IMR-90 (cell line): ENCODE results near the gene NPC1. TPM values are rescaled to one million over a fixed set of nuclear protein-coding genes. Genes with fewer than 3 reads are reported as not detected.

Source experiments
- ATAC-seq: fragments of 200-7000 bp; cut with Tn5 transposase; 2 replicates; pipeline ENCODE4 v1.9.1; 2020; ENCODE audit warnings: low read depth, mild to moderate bottlenecking, moderate library complexity
- BruUV-seq: library from RNA; stranded (reverse); fragments of 400-500 nt; replicated peaks from 2 replicates; lab custom pipeline; 2021; lab: Mats Ljungman, UMichigan
- CTCF ChIA-PET: fragments of 300-600 bp; formaldehyde crosslinking; extraction: SDS; loops from one replicate; lab custom pipeline; 2021; ENCODE audit warnings: antibody characterized with exemption; lab: Yijun Ruan, JAX
- POLR2A ChIA-PET: fragments of 300-600 bp; sonication (Branson Sonifier 250); formaldehyde crosslinking; loops from one replicate; lab custom pipeline; 2022; ENCODE audit warnings: antibody characterized with exemption; ENCODE audit not compliant: unreplicated experiment; lab: Charles Lee
- DNase-seq: peaks from one replicate; pipeline ENCODE4 v3.0.0; 2013
- H2AFZ ChIP-seq: replicated peaks from 2 replicates; pipeline ENCODE3; 2013; ENCODE audit warnings: low read length, mild to moderate bottlenecking; ENCODE audit not compliant: poor library complexity
- H2AK5ac ChIP-seq: 2 replicates; pipeline ENCODE4 v1.6.1; 2013; ENCODE audit warnings: low read depth, low read length, inconsistent platforms
- H2AK9ac ChIP-seq: replicated peaks from 2 replicates; pipeline ENCODE3; 2013; ENCODE audit warnings: mild to moderate bottlenecking, low read depth, low read length, moderate library complexity; ENCODE audit not compliant: poor library complexity
- H2BK120ac ChIP-seq: 2 replicates; pipeline ENCODE4 v1.6.1; 2013; ENCODE audit warnings: low read depth, low read length, inconsistent platforms
- H2BK15ac ChIP-seq: 3 replicates; pipeline ENCODE4 v1.6.1; 2013; ENCODE audit warnings: low read depth, low read length, inconsistent platforms
- H2BK20ac ChIP-seq: 2 replicates; pipeline ENCODE4 v1.6.1; 2013; ENCODE audit warnings: low read depth, mild to moderate bottlenecking, inconsistent platforms, low read length, moderate library complexity
- H2BK5ac ChIP-seq: 2 replicates; pipeline ENCODE4 v1.6.1; 2013; ENCODE audit warnings: mild to moderate bottlenecking, low read depth, low read length, inconsistent platforms; ENCODE audit not compliant: poor library complexity, severe bottlenecking
- H3K14ac ChIP-seq: replicated peaks from 2 replicates; pipeline ENCODE4 v1.6.1; 2013; ENCODE audit warnings: low read depth, low read length, inconsistent platforms
- H3K18ac ChIP-seq: 2 replicates; pipeline ENCODE4 v1.6.1; 2013; ENCODE audit warnings: low read depth, low read length, control low read depth
- H3K23ac ChIP-seq: 2 replicates; pipeline ENCODE4 v1.6.1; 2013; ENCODE audit warnings: low read depth, low read length, inconsistent platforms
- H3K27ac ChIP-seq: 2 replicates; pipeline ENCODE4 v1.5.1; 2013; ENCODE audit warnings: mild to moderate bottlenecking, control low read depth, low read length; ENCODE audit not compliant: insufficient read depth
- H3K27me3 ChIP-seq: 2 replicates; pipeline ENCODE4 v1.6.1; 2013; ENCODE audit warnings: low read length; ENCODE audit not compliant: control insufficient read depth, insufficient read depth
- H3K36me3 ChIP-seq: 2 replicates; pipeline ENCODE4 v1.6.1; 2013; ENCODE audit warnings: low read length, mixed read lengths; ENCODE audit not compliant: control insufficient read depth, insufficient read depth
- H3K4ac ChIP-seq: 2 replicates; pipeline ENCODE4 v1.6.1; 2013; ENCODE audit warnings: low read depth, low read length, inconsistent platforms
- H3K4me1 ChIP-seq: 2 replicates; pipeline ENCODE4 v1.6.1; 2013; ENCODE audit warnings: low read length, mixed read lengths; ENCODE audit not compliant: control insufficient read depth, insufficient read depth
- H3K4me2 ChIP-seq: 2 replicates; pipeline ENCODE4 v1.6.1; 2013; ENCODE audit warnings: low read depth, mild to moderate bottlenecking, control low read depth, low read length, moderate library complexity
- H3K4me3 ChIP-seq: 2 replicates; pipeline ENCODE4 v1.5.1; 2013; ENCODE audit warnings: low read depth, mild to moderate bottlenecking, control low read depth, low read length, moderate library complexity; ENCODE audit not compliant: insufficient read depth
- H3K56ac ChIP-seq: 2 replicates; pipeline ENCODE4 v1.6.1; 2013; ENCODE audit warnings: low read length, inconsistent platforms; ENCODE audit not compliant: insufficient read depth; ENCODE audit errors: extremely low read depth
- H3K79me1 ChIP-seq, 2 experiments: 2 replicates each; pipeline ENCODE4 v1.6.1; 2013; ENCODE audit warnings: low read length in 2 of 2, inconsistent platforms in 1 of 2, low read depth in 1 of 2
- H3K9ac ChIP-seq: 2 replicates; pipeline ENCODE4 v1.6.1; 2013; ENCODE audit warnings: low read depth, low read length, control low read depth
- H3K9me1 ChIP-seq: 2 replicates; pipeline ENCODE4 v1.6.1; 2013; ENCODE audit warnings: low read length, inconsistent platforms; ENCODE audit not compliant: insufficient read depth
- H3K9me3 ChIP-seq: 2 replicates; pipeline ENCODE4 v1.6.1; 2013; ENCODE audit warnings: low read length; ENCODE audit not compliant: control insufficient read depth, insufficient read depth
- H4K20me1 ChIP-seq: 2 replicates; pipeline ENCODE4 v1.6.1; 2013; ENCODE audit warnings: low read length, inconsistent platforms; ENCODE audit not compliant: insufficient read depth
- H4K5ac ChIP-seq: 2 replicates; pipeline ENCODE4 v1.6.1; 2013; ENCODE audit warnings: mild to moderate bottlenecking, low read depth, low read length, control low read depth
- H4K8ac ChIP-seq, 2 experiments: 2 replicates each; pipeline ENCODE4 v1.6.1; 2013; ENCODE audit warnings: low read depth in 2 of 2, low read length in 2 of 2, control low read depth in 1 of 2, inconsistent platforms in 1 of 2
- H4K91ac ChIP-seq: 2 replicates; pipeline ENCODE4 v1.6.1; 2013; ENCODE audit warnings: low read depth, low read length, inconsistent platforms; ENCODE audit not compliant: insufficient read depth
- BHLHE40 ChIP-seq: fragments of 150-350 bp; IDR thresholded peaks from 2 replicates; pipeline ENCODE4 v1.6.1; 2016; ENCODE audit warnings: mild to moderate bottlenecking, low read depth, low read length
- CEBPB ChIP-seq: IDR thresholded peaks from 2 replicates; pipeline ENCODE4 v1.6.1; 2012; ENCODE audit warnings: low read depth, low read length, improper control_type of control experiment
- CHD1 ChIP-seq: IDR thresholded peaks from 2 replicates; pipeline ENCODE4 v1.6.1; 2012; ENCODE audit warnings: low read depth, low read length, improper control_type of control experiment
- FOS ChIP-seq: fragments of 150-350 bp; IDR thresholded peaks from 2 replicates; pipeline ENCODE4 v1.6.1; 2016; ENCODE audit warnings: low read depth, low read length
- MAFK ChIP-seq: IDR thresholded peaks from 2 replicates; pipeline ENCODE4 v1.6.1; 2012; ENCODE audit warnings: low read depth, low read length, improper control_type of control experiment
- MAZ ChIP-seq: IDR thresholded peaks from 2 replicates; pipeline ENCODE4 v1.6.1; 2012; ENCODE audit warnings: low read depth, mild to moderate bottlenecking, low read length, improper control_type of control experiment, moderate library complexity, borderline replicate concordance
- MXI1 ChIP-seq: IDR thresholded peaks from 2 replicates; pipeline ENCODE4 v1.6.1; 2012; ENCODE audit warnings: low read depth, mild to moderate bottlenecking, low read length, moderate library complexity, borderline replicate concordance
- NFE2L2 ChIP-seq: fragments of 150-350 bp; IDR thresholded peaks from 2 replicates; pipeline ENCODE4 v1.6.1; 2016; ENCODE audit warnings: low read depth, mild to moderate bottlenecking, low read length
- POLR2A ChIP-seq: IDR thresholded peaks from 2 replicates; pipeline ENCODE4 v1.6.1; 2012; ENCODE audit warnings: mild to moderate bottlenecking, low read depth, low read length
- RAD21 ChIP-seq: IDR thresholded peaks from 2 replicates; pipeline ENCODE4 v1.6.1; 2012; ENCODE audit warnings: low read length, improper control_type of control experiment
- RCOR1 ChIP-seq: IDR thresholded peaks from 2 replicates; pipeline ENCODE4 v1.6.1; 2012; ENCODE audit warnings: mild to moderate bottlenecking, low read length, improper control_type of control experiment; ENCODE audit not compliant: insufficient replicate concordance
- RFX5 ChIP-seq: IDR thresholded peaks from 2 replicates; pipeline ENCODE4 v1.8.0; 2012; ENCODE audit warnings: low read depth, mild to moderate bottlenecking, low read length, moderate library complexity
- SMC3 ChIP-seq: fragments of 150-350 bp; IDR thresholded peaks from 2 replicates; pipeline ENCODE4 v1.6.1; 2016; ENCODE audit warnings: low read depth, mild to moderate bottlenecking, antibody characterized with exemption, low read length, moderate library complexity
- WGBS, 2 experiments: methylation state at CpG; one replicate each; pipeline versions ENCODE4 v1.1.5 to v1.1.7; 2013; ENCODE audit warnings: missing lambda C conversion rate in 2 of 2; ENCODE audit not compliant: insufficient read length in 1 of 2; ENCODE audit errors: extremely low coverage in 2 of 2; 5-methylcytosine and 5-hydroxymethylcytosine counted together
- dilution Hi-C: fragments of 300-500 bp; cut with HindIII; formaldehyde crosslinking; loops from one replicate; pipeline ENCODE4 v1.14.3; 2018; ENCODE audit warnings: low sequenced_read_pairs; ENCODE audit not compliant: unreplicated experiment
- in situ Hi-C: fragments of 300-500 bp; cut with MboI; formaldehyde crosslinking; loops from 3 replicates; pipeline ENCODE4 v1.14.3; 2019; ENCODE audit warnings: low sequenced_read_pairs, inconsistent platforms, mixed read lengths
- intact Hi-C: fragments of 100-400 bp; cut with micrococcal nuclease; formaldehyde crosslinking; loops from 2 replicates; pipeline ENCODE4 v1.10.0; 2022
- polyA plus RNA-seq, 3 experiments: library from polyadenylated mRNA; depleted of rRNA; stranded (reverse); fragments of >200 nt; gene quantifications; 2 replicates each; pipeline ENCODE4 v1.2.3, GENCODE V29; 2012; ENCODE audit warnings: low replicate concordance in 1 of 3
- total RNA-seq: library from RNA; depleted of rRNA; stranded (reverse); fragments of >200 nt; gene quantifications from 2 replicates; pipeline ENCODE4 v1.2.3, GENCODE V29; 2012
- TF ChIP-seq, protein P1 (sequence below): fragments of 150-350 bp; IDR thresholded peaks from 2 replicates; pipeline ENCODE4 v1.6.1; 2017; ENCODE audit warnings: mild to moderate bottlenecking, antibody characterized with exemption, low read length, low read depth
- TF ChIP-seq, protein P2 (sequence below): conservative IDR thresholded peaks from 2 replicates; pipeline ENCODE4 v1.5.1; 2012; ENCODE audit warnings: mild to moderate bottlenecking, low read depth, low read length, improper control_type of control experiment
- TF ChIP-seq, protein P3 (sequence below): fragments of 150-350 bp; IDR thresholded peaks from 2 replicates; pipeline ENCODE4 v1.6.1; 2016; ENCODE audit warnings: low read depth, mild to moderate bottlenecking, low read length, moderate library complexity, borderline replicate concordance

Gene NPC1
- total and polyA plus RNA-seq, 2 of the 4 experiments (the other 2 are of a cell fraction) = 7.5 to 7.9 TPM

DNA sequence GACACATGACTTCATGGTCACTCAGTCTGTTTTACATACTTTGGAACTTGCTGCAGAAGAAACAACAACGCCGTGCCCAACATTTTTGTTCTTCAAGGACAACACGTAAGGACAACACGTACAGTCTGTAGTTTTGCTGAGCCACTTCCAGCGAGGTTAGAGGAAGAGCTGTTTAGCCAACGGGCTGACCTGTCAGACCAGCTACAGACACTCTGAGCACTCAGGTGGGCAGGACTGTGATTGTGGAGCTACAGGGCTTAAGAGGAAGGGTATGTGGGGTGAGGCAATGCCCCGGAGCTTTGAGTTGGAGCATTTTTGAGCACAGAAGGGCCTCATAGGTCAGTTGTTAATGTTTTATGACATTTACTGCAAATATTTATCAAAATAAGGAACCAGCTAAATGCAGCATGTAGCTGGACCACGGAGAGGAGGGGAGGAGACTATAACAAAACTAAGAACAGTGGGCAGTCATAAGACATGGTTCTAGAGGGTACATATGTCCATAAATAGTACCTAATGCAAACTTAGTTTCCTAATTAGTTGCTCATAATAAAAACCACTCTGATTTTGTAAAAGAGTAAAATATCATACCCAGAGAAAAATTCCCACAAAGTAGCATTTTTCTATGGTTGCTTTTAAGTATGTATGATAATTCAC is 26.3 kb upstream of the NPC1 start:
- Histone ChIP-seq H3K18ac (no peak overlapping the region), H3K9ac (no peak overlapping the region), H3K36me3 (no peaks in the 10 kb centered on the region), H2AFZ (no peak overlapping the region), H3K4ac (no peak overlapping the region), H3K56ac (no peak overlapping the region), H3K23ac (no peak overlapping the region), H2BK15ac (no peak overlapping the region), H3K4me3 (no peak overlapping the region), H3K9me3 (no peaks in the 10 kb centered on the region), H4K5ac (no peak overlapping the region), H3K4me2 (no peak overlapping the region), H2BK20ac (no peak overlapping the region), H4K91ac (no peak overlapping the region; the same call in 1 of the 2 replicates), H3K4me1 (peaks cover 8% of the 10 kb centered on the region), H4K20me1 (no peaks in the 10 kb centered on the region), H2BK120ac (no peak overlapping the region), H2AK5ac (no peak overlapping the region), H3K14ac (no peak overlapping the region), H3K27ac (no peak overlapping the region), H4K8ac (no peak overlapping the region), H3K9me1 (no peaks in the 10 kb centered on the region), H2BK5ac (no peak overlapping the region), H3K27me3 (peaks cover 4% of the 10 kb centered on the region; the same call in 1 of the 2 replicates), H2AK9ac (no peak overlapping the region), H3K79me1 (no peaks in the 10 kb centered on the region)
- ATAC-seq = no peak
- dilution Hi-C loops = no loop called here
- intact Hi-C loops = no loop called here
- no peak for TF ChIP-seq NFE2L2
- TF ChIP-seq MAFK = no peak
- TF ChIP-seq MAZ = no peak
- TF ChIP-seq, protein P1, sequence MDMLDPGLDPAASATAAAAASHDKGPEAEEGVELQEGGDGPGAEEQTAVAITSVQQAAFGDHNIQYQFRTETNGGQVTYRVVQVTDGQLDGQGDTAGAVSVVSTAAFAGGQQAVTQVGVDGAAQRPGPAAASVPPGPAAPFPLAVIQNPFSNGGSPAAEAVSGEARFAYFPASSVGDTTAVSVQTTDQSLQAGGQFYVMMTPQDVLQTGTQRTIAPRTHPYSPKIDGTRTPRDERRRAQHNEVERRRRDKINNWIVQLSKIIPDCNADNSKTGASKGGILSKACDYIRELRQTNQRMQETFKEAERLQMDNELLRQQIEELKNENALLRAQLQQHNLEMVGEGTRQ = no peak
- TF ChIP-seq RAD21 = no peak
- TF ChIP-seq FOS = no peak
- TF ChIP-seq MXI1 = no peak
- TF ChIP-seq CEBPB = no peak
- no peak for TF ChIP-seq SMC3
- no peak for TF ChIP-seq BHLHE40
- TF ChIP-seq, protein P2, sequence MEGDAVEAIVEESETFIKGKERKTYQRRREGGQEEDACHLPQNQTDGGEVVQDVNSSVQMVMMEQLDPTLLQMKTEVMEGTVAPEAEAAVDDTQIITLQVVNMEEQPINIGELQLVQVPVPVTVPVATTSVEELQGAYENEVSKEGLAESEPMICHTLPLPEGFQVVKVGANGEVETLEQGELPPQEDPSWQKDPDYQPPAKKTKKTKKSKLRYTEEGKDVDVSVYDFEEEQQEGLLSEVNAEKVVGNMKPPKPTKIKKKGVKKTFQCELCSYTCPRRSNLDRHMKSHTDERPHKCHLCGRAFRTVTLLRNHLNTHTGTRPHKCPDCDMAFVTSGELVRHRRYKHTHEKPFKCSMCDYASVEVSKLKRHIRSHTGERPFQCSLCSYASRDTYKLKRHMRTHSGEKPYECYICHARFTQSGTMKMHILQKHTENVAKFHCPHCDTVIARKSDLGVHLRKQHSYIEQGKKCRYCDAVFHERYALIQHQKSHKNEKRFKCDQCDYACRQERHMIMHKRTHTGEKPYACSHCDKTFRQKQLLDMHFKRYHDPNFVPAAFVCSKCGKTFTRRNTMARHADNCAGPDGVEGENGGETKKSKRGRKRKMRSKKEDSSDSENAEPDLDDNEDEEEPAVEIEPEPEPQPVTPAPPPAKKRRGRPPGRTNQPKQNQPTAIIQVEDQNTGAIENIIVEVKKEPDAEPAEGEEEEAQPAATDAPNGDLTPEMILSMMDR = no peak
- TF ChIP-seq RCOR1 = no peak
- no peak for TF ChIP-seq CHD1
- TF ChIP-seq, protein P3, sequence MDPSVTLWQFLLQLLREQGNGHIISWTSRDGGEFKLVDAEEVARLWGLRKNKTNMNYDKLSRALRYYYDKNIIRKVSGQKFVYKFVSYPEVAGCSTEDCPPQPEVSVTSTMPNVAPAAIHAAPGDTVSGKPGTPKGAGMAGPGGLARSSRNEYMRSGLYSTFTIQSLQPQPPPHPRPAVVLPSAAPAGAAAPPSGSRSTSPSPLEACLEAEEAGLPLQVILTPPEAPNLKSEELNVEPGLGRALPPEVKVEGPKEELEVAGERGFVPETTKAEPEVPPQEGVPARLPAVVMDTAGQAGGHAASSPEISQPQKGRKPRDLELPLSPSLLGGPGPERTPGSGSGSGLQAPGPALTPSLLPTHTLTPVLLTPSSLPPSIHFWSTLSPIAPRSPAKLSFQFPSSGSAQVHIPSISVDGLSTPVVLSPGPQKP = no peak
- no peak for TF ChIP-seq RFX5
- no peak for TF ChIP-seq POLR2A
- in situ Hi-C loops = no loop called here
- CTCF ChIA-PET = no interaction called here
- DNase-seq = no peak
- no TSS peak for BruUV-seq
- WGBS, 2 experiments = 72% methylated on average over 5 of the region's 8 CpGs; no CpG with 5 or more reads in 1 of the 2 experiments
- POLR2A ChIA-PET = interaction anchor here (0.7 kb wide), 1 partner anchor 9 kb away, joined by 8 read pairs; no protein-coding TSS in a partner anchor
